Esophagus muscularis mucosa (tissue), 3 donors: ENCODE data around the gene KSR1.

Experiments used
- CTCF ChIP-seq, 3 experiments: fragments of 200-600 bp in 2 of 3; fragments of 450-650 bp in 1 of 3; sonication (generic) in 2 of 3; IDR thresholded peaks; one replicate each; pipeline ENCODE4 v1.5.1; 2017 to 2019; ENCODE audit warnings: antibody characterized with exemption in 3 of 3, mild to moderate bottlenecking in 2 of 3, moderate library complexity in 1 of 3
- POLR2A ChIP-seq: fragments of 450-650 bp; IDR thresholded peaks from one replicate; pipeline ENCODE4 v1.6.1; 2017; ENCODE audit warnings: antibody characterized with exemption, moderate library complexity, mild to moderate bottlenecking, low read depth
- POLR2AphosphoS5 ChIP-seq, 2 donors: sonication (generic); formaldehyde crosslinking; IDR thresholded peaks; one replicate each; pipeline ENCODE4 v1.6.1; 2017; ENCODE audit warnings: antibody characterized with exemption in 2 of 2

GRCh38 chr17:27475981-27476895, 20.0 kb downstream of the KSR1 start:
- TF ChIP-seq CTCF (IDR thresholded peaks at IDR 0.05): no peak
- no peak for TF ChIP-seq POLR2A
- TF ChIP-seq POLR2AphosphoS5 (IDR thresholded peaks at IDR 0.05): no peak
